GM19035 (cell line): ENCODE results near the gene ZBTB45.
"Not testable (repeated sequence)": the region's sequence is repeated elsewhere in the genome, so short reads cannot be mapped to it uniquely, and the experiment has no call there.

ENCODE experiments used
- ATAC-seq: cut with Tn5 transposase; IDR thresholded peaks from one replicate; pipeline ENCODE4 v1.9.1; 2021; ENCODE audit not compliant: unreplicated experiment

The ZBTB45 gene

DNA sequence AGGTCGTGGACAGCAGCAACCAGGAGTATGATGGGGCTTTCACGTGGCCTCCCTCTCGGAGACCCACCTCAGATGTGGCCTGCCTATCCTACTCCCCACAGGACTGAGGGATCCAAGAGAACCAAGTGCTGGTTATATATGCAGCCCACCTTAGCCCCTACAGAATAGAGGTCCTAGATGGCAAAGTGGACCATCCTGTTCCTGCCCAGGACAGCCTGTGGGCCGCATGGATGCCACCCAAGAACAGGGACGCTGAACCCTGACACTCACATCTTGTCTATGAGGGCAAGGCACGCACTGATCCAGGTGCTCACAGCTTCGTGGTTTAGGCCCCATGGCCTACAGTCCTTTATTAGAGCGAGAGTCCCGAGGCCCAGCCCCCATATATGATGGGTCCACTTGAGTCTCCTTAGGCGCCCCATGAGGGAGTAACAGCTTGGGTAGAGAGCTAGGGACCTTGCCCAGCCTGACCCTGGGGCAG is 6.4 kb downstream of the ZBTB45 start:
- no peak for ATAC-seq

- no peak for ATAC-seq
These were observed 8.0 kb downstream of the ZBTB45 start, which contains the start of gene SLC27A5 for GRCh38 chr19:58511353-58512208. SLC27A5 (minus strand) TSS chr19:58511992; CDS start chr19:58511955, 37 bp downstream.

- ATAC-seq, result no peak
These were observed 9.3 kb downstream of the ZBTB45 start for GRCh38 chr19:58510084-58510862.

DNA sequence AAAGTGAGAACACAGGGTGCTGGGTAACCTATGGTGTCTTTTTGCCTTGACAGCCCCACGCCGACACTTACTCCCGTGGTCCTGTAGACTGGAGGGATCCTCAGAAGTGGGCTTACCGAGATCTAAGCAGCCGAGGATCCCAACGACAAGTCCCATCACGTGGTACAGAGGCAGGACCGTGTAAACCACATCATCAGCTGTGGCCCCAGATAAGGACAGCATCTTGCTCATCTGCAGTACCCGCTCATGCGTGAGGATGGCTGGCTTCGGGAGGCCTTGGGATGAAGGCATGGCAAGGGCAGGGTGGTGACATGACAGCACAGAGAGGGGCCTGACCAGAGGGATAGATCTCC is 9.9 kb downstream of the ZBTB45 start:
- ATAC-seq, result no peak

DNA sequence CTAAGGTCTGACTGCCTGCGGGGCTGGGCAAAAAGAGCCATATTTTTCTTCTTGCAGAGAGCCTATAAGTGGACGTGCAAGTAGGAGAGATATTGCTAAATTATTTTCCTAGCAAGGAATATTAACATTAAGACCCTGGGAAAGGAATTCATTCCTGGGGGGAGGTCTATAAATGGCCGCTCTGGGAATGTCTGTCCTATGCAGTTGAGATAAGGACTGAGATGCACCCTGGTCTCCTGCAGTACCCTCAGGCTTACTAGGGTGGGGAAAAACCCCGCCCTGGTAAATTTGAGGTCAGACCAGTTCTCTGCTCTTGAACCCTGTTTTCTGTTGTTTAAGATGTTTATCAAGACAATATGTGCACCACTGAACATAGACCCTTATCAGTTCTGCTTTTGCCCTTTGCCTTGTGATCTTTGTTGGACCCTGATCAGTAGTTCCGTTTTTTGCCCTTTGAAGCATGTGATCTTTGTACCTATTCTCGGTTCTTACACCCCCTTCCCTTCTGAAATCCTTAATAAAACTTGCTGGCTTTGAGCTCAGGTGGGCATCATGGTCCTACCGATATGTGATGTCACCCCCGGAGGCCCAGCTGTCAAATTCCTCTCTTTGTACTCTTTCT is 11.9 kb downstream of the ZBTB45 start:
- ATAC-seq, result not testable (repeated sequence)

DNA sequence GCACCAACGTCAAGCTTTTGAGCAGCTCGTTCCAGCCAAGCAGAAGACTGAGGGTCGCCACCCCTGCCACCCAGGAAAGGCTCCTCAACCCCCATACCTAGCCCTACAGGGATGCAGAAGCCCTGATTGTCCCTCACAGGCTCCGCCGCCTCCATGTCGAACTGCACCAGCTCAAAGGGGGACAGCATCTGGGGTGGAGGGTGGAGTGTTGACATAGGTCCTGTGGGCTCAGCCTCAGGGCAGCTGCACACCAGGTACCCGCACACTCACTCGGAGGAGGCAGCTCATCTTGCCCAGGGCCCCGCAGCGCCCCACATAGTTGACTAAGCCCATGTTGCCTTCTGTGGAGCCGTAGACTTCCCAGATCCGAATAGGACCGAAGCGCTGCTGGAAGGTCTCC is 19.4 kb downstream of the ZBTB45 start:
- ATAC-seq, result no peak

DNA sequence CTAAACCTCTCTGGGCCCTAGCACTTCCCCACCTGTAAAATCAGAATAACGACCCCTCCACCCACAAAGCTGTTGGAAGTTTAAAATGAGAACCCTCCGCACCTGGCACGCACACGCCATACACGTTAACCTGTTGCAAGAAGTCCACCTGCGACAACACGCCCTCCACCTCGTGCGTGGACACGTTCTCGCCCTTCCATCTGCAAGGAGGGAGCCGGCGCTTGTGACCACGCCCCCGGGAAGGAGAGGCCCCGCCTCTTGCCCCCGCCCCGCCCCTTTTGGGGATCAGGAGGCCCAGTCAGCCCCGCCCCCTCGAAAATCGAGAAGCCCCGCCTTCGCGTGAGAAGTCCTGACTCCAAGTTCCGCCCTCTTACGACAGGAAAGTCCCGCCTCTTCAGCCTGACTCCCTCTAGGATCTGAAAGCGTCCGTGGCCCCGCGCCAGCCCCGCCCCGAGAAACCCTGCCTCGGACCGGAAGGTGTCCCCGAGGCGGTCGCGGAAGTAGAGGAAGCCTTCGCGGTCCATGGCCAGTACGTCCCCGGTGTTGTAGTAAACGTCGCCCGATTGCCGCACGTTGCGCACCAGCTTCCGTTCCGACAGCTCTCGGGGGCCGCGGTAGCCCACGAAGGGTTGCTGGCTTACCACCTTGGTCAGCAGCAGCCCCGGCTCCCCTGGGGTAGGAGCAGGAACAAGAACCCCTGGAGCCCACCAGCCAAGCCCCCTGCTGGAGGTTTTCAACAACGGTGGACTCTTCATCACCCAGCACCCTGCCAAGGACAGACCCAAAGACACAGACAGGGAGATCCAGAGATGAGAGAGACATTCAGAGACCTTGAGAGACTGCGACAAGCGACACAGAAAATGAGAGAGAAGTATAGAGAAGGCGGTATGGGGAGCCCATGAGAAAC is 20.3 kb downstream of the ZBTB45 start:
- ATAC-seq, result peak; percentile 91

GRCh38 chr19:58498316-58499020 is 21.1 kb downstream of the ZBTB45 start:
- ATAC-seq, result peak; percentile 12

DNA sequence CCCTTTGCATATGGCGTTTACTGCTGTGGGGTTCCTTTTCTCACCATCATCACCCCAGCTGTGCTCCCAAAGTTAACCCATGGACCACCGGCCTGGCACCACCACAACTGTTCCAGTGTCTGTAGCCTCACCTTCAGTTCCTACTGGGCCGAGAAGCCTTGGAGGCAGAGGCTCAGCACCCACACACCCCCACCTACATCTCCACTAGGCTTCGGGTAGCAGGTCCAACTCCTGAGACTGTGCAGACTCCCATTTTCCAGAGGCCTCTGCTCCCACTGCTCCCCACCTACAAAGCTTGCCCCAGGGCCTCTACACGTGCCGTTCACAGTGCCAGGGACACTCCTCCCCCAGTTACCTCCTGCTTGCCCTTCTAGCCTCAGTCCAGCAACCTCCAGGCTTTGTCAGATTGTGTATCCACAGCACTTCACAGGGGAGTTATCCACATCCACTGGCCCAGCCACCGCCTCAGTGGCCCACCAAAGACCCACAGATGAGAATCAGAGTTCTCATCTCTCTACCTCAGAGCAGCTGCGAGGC is 21.9 kb downstream of the ZBTB45 start:
- no peak for ATAC-seq

DNA sequence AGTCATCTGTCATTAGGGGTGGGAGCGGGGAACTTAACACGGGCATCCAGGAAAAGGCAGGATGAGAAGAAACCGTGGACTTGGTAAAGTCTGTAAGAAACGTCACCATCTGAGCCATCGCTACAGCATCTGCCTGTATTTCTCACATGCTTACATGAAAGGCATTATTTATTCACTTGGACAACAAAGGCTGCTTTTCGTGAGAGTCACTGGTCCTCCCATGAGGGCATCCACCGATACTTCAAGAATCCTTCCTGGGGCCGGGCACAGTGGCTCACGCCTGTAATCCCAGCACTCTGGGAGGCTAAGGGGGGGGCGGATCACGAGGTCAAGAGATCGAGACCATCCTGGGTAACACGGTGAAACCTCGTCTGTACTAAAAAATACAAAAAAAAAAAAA is 27.3 kb downstream of the ZBTB45 start:
- ATAC-seq, result no peak

DNA sequence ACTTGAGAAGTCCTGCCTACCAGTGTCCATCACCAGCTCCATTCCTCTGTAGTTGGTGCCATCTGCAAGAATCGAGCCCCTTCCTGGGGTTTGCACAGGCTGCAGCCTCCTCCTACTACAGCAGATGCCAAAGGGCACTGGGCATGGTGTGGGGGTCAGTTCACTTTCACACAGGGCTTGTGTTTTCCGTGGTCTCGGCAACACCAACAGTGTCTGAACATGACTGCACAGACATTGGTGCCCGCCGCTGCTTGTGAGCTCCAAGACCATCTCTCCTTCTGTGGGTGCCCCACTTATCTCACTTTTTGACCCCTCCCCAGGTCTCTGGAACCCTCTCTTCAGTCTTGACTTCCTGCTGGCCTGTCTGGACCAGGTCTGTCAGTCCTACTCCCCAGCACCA is 28.2 kb downstream of the ZBTB45 start:
- no peak for ATAC-seq

GRCh38 chr19:58484349-58484748 is 35.3 kb downstream of the ZBTB45 start:
- ATAC-seq, result not testable (repeated sequence)

GRCh38 chr19:58483776-58484175 is 35.8 kb downstream of the ZBTB45 start:
- ATAC-seq, result no peak

- ATAC-seq, result no peak
These were observed 37.2 kb downstream of the ZBTB45 start for GRCh38 chr19:58482372-58482771.

DNA sequence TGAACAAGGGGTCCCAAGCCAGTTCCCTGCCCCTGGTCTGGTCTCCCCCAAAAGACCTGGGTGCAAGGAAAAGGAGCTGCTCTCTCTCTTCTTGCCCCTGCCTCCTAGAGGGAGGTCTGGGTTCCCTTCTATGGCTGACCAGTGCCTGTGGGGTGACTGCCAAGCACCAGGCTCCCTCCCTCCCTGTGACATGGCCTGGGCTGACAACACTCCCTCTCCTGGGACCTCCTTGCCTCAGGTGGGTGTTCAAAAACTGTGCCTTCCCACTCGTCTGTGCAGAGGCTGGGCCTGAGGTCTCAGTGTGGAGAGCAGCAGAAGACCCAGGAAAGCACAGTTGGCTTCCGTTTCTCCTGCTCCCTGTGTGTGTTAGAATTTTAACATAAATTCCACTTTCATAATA is 38.8 kb downstream of the ZBTB45 start:
- no peak for ATAC-seq

DNA sequence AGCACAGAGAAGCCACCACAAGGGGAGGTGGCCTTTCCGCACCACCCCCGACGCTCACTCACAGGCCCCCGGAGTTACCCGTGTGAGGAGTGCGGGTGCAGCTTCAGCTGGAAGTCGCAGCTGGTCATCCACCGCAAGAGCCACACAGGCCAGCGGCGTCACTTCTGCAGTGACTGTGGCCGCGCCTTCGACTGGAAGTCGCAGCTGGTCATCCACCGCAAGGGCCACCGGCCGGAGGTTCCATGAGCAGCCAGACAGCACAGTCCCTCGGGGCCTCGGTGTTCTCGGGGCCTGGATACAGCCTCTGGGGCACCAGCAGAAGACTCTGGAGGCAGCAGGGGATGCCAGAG is 39.2 kb downstream of the ZBTB45 start:
- no peak for ATAC-seq

DNA sequence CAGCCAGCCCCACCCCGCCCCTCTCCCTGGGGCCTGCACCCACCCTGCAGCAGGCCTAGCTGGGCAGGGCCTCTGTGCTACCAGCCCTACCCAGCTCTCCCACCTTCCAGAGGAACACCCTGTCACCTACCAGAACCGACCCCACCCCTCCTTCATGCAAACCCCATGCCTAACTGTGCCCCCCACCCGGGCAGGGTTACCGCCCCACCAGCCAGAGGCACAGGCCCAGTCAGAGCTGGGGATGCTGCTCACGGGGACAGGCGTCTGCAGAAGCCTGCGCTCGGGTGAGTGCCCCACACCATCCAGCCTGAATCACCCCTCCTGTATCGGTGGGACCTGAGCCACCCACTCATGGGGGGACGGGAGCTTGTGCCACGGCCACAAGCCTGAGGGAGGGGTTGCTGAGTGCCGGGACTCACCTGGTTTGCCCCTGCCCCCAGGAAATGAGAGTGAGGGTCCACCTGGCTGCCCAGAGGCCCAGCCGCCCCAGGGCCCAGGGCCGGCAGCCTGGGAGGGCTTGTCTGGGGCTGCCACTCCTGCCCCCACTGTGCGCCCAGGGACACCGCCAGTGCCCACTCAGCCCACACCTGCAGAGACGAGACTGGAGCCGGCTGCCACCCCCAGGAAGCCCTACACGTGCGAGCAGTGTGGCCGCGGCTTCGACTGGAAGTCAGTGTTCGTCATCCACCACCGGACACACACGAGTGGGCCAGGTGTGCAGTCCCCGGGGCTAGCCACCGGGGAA is 39.7 kb downstream of the ZBTB45 start:
- no peak for ATAC-seq

GRCh38 chr19:58479303-58479702 is 40.3 kb downstream of the ZBTB45 start:
- ATAC-seq, result no peak

GRCh38 chr19:58477871-58478270 is 41.7 kb downstream of the ZBTB45 start:
- no peak for ATAC-seq
